ENCODE data around the gene SLA2.

- TF ChIP-seq POLR2A (IDR thresholded peaks at IDR 0.05; ENCODE audit: low read depth, low read length) (no peak), POLR2AphosphoS5 (IDR thresholded peaks at IDR 0.05; ENCODE audit: low read depth, low read length) (no peak)
Observed at GRCh38 chr20:36565520-36565919, 80.5 kb downstream of the SLA2 start.
